Adrenal gland (tissue), 5 donors: Measurements from ENCODE around the gene MICALL1.

Experiments used
- CTCF ChIP-seq, 6 experiments: fragments of 450-650 bp in 4 of 6; fragments of 200-600 bp in 2 of 6; sonication (generic) in 1 of 6; IDR thresholded peaks; 1 replicate in 5 of 6; 2 replicates in 1 of 6; pipeline versions ENCODE4 v1.5.1 to v1.8.0; 2016 to 2021; ENCODE audit warnings: antibody characterized with exemption in 6 of 6, mild to moderate bottlenecking in 2 of 6, moderate library complexity in 1 of 6
- POLR2A ChIP-seq, 2 donors: fragments of 450-650 bp; IDR thresholded peaks; one replicate each; pipeline ENCODE4 v1.6.1; 2017; ENCODE audit warnings: antibody characterized with exemption in 2 of 2, mild to moderate bottlenecking in 2 of 2, moderate library complexity in 1 of 2
- donor health status: DM: no; HTN: no; CAD: no.

- TF ChIP-seq CTCF (IDR thresholded peaks at IDR 0.05) (no peak), POLR2A (IDR thresholded peaks at IDR 0.05) (no peak)
Measured at GRCh38 chr22:37917874-37918548, 11.9 kb downstream of the MICALL1 start.
